Smooth muscle cell (in vitro differentiated cells): ENCODE data around the gene SMCO2. TPM values are rescaled to one million over a fixed set of nuclear protein-coding genes. Genes with fewer than 3 reads are reported as not detected.

Experiments used
- DNase-seq: peaks from one replicate; lab custom pipeline; 2025; ENCODE audit not compliant: unreplicated experiment; lab: John Stamatoyannopoulos, UW
- H2AFZ ChIP-seq: fragments of 200-600 bp; sonication (generic); 2 replicates; pipeline ENCODE4 v1.6.0; 2016; ENCODE audit warnings: antibody characterized with exemption, low read depth, mild to moderate bottlenecking
- H3F3A ChIP-seq: fragments of 200-600 bp; sonication (generic); 2 replicates; pipeline ENCODE4 v1.6.0; 2017; ENCODE audit warnings: antibody characterized with exemption, low read depth
- H3K27ac ChIP-seq: fragments of 200-600 bp; sonication (generic); 2 replicates; pipeline ENCODE4 v1.5.1; 2016; ENCODE audit warnings: low read depth, mild to moderate bottlenecking
- H3K27me3 ChIP-seq: fragments of 200-600 bp; sonication (generic); 2 replicates; pipeline ENCODE4 v1.6.1; 2016; ENCODE audit warnings: low read depth, mild to moderate bottlenecking
- H3K36me3 ChIP-seq: fragments of 200-600 bp; sonication (generic); 2 replicates; pipeline ENCODE4 v1.5.1; 2016; ENCODE audit warnings: low read depth
- H3K4me1 ChIP-seq: fragments of 200-600 bp; sonication (generic); 2 replicates; pipeline ENCODE4 v1.5.1; 2016; ENCODE audit warnings: low read depth
- H3K4me2 ChIP-seq: fragments of 200-600 bp; sonication (generic); 2 replicates; pipeline ENCODE4 v1.6.0; 2016; ENCODE audit warnings: mild to moderate bottlenecking
- H3K4me3 ChIP-seq: fragments of 200-600 bp; sonication (generic); 2 replicates; pipeline ENCODE4 v1.5.1; 2016; ENCODE audit warnings: mild to moderate bottlenecking
- H3K79me2 ChIP-seq: fragments of 200-600 bp; sonication (generic); 2 replicates; pipeline ENCODE4 v1.6.0; 2016; ENCODE audit warnings: low read depth, mild to moderate bottlenecking
- H3K9ac ChIP-seq: fragments of 200-600 bp; sonication (generic); 2 replicates; pipeline ENCODE4 v1.6.0; 2016; ENCODE audit warnings: low read depth
- H3K9me3 ChIP-seq: fragments of 200-600 bp; sonication (generic); replicated peaks from 2 replicates; pipeline ENCODE4 v1.5.1; 2016; ENCODE audit warnings: low read depth
- H4K20me1 ChIP-seq: fragments of 200-600 bp; sonication (generic); 2 replicates; pipeline ENCODE4 v1.6.0; 2016; ENCODE audit warnings: low read depth
- WGBS: methylation state at CpG from one replicate; pipeline ENCODE4 v1.1.7; 2016; ENCODE audit warnings: low lambda C conversion rate; 5-methylcytosine and 5-hydroxymethylcytosine counted together
- polyA plus RNA-seq: library from polyadenylated mRNA; unstranded; fragments of >200 nt; fragmentation: Nextera tagmentation; extraction: Ambion mirVana; gene quantifications from 2 replicates; pipeline ENCODE4 v1.2.1, GENCODE V29; 2016
- total RNA-seq: library from RNA; depleted of rRNA; stranded (reverse); fragments of >200 nt; gene quantifications from 2 replicates; pipeline ENCODE4 v1.2.3, GENCODE V29; 2014
- TF ChIP-seq, protein P1 (sequence below): fragments of 200-600 bp; sonication (generic); IDR thresholded peaks from 2 replicates; pipeline ENCODE4 v1.5.1; 2017; ENCODE audit warnings: borderline replicate concordance, mild to moderate bottlenecking, antibody characterized with exemption; ENCODE audit not compliant: insufficient read depth, poor library complexity, severe bottlenecking

SMCO2 gene
- total and polyA plus RNA-seq, 2 experiments from 2014 or later: not detected

- no peaks in the 10 kb centered on the region for H3K27me3 ChIP-seq
- no peak overlapping the region for H3K4me3 ChIP-seq
- H3K4me1 ChIP-seq: no peaks in the 10 kb centered on the region
- TF ChIP-seq, protein P1, sequence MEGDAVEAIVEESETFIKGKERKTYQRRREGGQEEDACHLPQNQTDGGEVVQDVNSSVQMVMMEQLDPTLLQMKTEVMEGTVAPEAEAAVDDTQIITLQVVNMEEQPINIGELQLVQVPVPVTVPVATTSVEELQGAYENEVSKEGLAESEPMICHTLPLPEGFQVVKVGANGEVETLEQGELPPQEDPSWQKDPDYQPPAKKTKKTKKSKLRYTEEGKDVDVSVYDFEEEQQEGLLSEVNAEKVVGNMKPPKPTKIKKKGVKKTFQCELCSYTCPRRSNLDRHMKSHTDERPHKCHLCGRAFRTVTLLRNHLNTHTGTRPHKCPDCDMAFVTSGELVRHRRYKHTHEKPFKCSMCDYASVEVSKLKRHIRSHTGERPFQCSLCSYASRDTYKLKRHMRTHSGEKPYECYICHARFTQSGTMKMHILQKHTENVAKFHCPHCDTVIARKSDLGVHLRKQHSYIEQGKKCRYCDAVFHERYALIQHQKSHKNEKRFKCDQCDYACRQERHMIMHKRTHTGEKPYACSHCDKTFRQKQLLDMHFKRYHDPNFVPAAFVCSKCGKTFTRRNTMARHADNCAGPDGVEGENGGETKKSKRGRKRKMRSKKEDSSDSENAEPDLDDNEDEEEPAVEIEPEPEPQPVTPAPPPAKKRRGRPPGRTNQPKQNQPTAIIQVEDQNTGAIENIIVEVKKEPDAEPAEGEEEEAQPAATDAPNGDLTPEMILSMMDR: no peak
- H3K9ac ChIP-seq: no peak overlapping the region
- no peaks in the 10 kb centered on the region for H3F3A ChIP-seq
- H3K27ac ChIP-seq: no peak overlapping the region
- DNase-seq: no peak
- peaks cover 18% of the 10 kb centered on the region for H3K9me3 ChIP-seq
- no peaks in the 10 kb centered on the region for H4K20me1 ChIP-seq
- H3K79me2 ChIP-seq: no peaks in the 10 kb centered on the region
- H2AFZ ChIP-seq: no peak overlapping the region
- H3K4me2 ChIP-seq: no peak overlapping the region
- H3K36me3 ChIP-seq: no peaks in the 10 kb centered on the region
Observed at GRCh38 chr12:27477049-27477448, 30.5 kb downstream of the SMCO2 start.

GRCh38 chr12:27478949-27479348 is 32.4 kb downstream of the SMCO2 start:
- Histone ChIP-seq H3K4me2 (no peak overlapping the region), H3K79me2 (no peaks in the 10 kb centered on the region), H3K9me3 (peaks cover 18% of the 10 kb centered on the region), H3K27me3 (no peaks in the 10 kb centered on the region), H3K4me1 (no peaks in the 10 kb centered on the region), H3K9ac (no peak overlapping the region), H3K27ac (no peak overlapping the region), H3K36me3 (no peaks in the 10 kb centered on the region), H4K20me1 (no peaks in the 10 kb centered on the region), H2AFZ (no peak overlapping the region), H3K4me3 (no peak overlapping the region), H3F3A (no peaks in the 10 kb centered on the region)
- DNase-seq: no peak
- TF ChIP-seq, protein P1: no peak

GRCh38 chr12:27480016-27480415 is 33.5 kb downstream of the SMCO2 start:
- Histone ChIP-seq H3K9me3 (peaks cover 18% of the 10 kb centered on the region), H3K9ac (no peak overlapping the region), H3K79me2 (no peaks in the 10 kb centered on the region), H2AFZ (no peak overlapping the region), H3K4me3 (no peak overlapping the region), H3K4me2 (no peak overlapping the region), H3K27me3 (no peaks in the 10 kb centered on the region), H3K27ac (no peak overlapping the region), H3K4me1 (no peaks in the 10 kb centered on the region), H4K20me1 (no peaks in the 10 kb centered on the region), H3K36me3 (no peaks in the 10 kb centered on the region), H3F3A (no peaks in the 10 kb centered on the region)
- TF ChIP-seq, protein P1: no peak
- no peak for DNase-seq
- 90% methylated on average over 1 of the region's 1 CpG for WGBS

DNA sequence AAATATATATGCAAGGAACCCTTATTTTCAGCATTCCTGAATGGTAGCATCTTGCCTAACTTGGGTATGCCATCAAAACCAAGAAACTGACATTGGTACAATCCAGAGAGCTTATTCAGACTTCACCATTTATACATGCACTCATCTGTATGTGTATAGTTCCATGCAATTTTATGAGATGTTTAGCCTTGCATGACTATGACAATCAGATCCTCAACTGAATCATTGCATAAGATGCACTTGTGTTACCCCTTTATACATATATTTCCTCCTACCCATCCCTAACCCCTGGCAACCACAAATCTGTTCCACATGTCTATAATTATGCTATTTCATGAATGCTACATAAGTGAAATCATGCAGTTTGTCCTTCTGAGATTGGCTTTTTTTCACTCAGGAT is 40.4 kb downstream of the SMCO2 start:
- Histone ChIP-seq H3K4me2 (no peak overlapping the region), H3K79me2 (no peaks in the 10 kb centered on the region), H3K4me1 (no peaks in the 10 kb centered on the region), H3K9ac (no peak overlapping the region), H4K20me1 (no peaks in the 10 kb centered on the region), H2AFZ (no peak overlapping the region), H3F3A (no peaks in the 10 kb centered on the region), H3K27ac (no peak overlapping the region), H3K27me3 (no peaks in the 10 kb centered on the region), H3K4me3 (no peak overlapping the region), H3K9me3 (no peaks in the 10 kb centered on the region), H3K36me3 (no peaks in the 10 kb centered on the region)
- no peak for DNase-seq
- TF ChIP-seq, protein P1: no peak
